HepG2 (cell line): ENCODE data around the gene PCYOX1L. TPM values are rescaled to one million over a fixed set of nuclear protein-coding genes. Genes with fewer than 3 reads are reported as not detected.

Experiments
- ATAC-seq: fragments of 200-7000 bp; cut with Tn5 transposase; 3 replicates; pipeline ENCODE4 v1.9.1; 2020; ENCODE audit warnings: mild to moderate bottlenecking, moderate library complexity
- BruUV-seq: library from RNA; stranded (reverse); fragments of 400-500 nt; replicated peaks from 2 replicates; lab custom pipeline; 2021; lab: Mats Ljungman, UMichigan
- CTCF ChIA-PET: fragments of 300-600 bp; formaldehyde crosslinking; extraction: SDS; loops from one replicate; lab custom pipeline; 2021; ENCODE audit warnings: low total read pairs, inconsistent platforms, low intra/inter-chr PET ratio; lab: Yijun Ruan, JAX
- POLR2A ChIA-PET: fragments of 350-600 bp; sonication (Branson Sonifier 250); formaldehyde crosslinking; loops from one replicate; lab custom pipeline; 2020; ENCODE audit warnings: antibody characterized with exemption, inconsistent platforms; lab: Yijun Ruan, JAX
- DNase-seq: peaks from one replicate; pipeline ENCODE4 v3.0.0-alpha.2; 2015; ENCODE audit warnings: low spot score
- FAIRE-seq: peaks from 3 replicates; lab custom pipeline; 2011; peaks lifted over from hg19 to GRCh38; lab: Jason Lieb, UNC
- H2AFZ ChIP-seq: one replicate; pipeline ENCODE4 v1.6.1; 2011; ENCODE audit warnings: low read length, inconsistent platforms
- H3K27ac ChIP-seq: fragments of 300-600 bp; 3 replicates; pipeline ENCODE4 v1.8.0; 2011; ENCODE audit warnings: mixed run types, mild to moderate bottlenecking, mixed read lengths, low read length, inconsistent platforms; ENCODE audit not compliant: insufficient read depth; ENCODE audit errors: extremely low read length
- H3K27me3 ChIP-seq, 2 experiments: fragments of 200-600 bp in 1 of 2; 2 replicates in 1 of 2; 3 replicates in 1 of 2; pipeline versions ENCODE4 v1.6.0 to v1.8.0; 2011; ENCODE audit warnings: low read length in 2 of 2, mild to moderate bottlenecking in 2 of 2, moderate library complexity in 2 of 2, inconsistent platforms in 1 of 2; ENCODE audit not compliant: insufficient read depth in 2 of 2, control insufficient read depth in 1 of 2
- H3K36me3 ChIP-seq, 2 experiments: fragments of 200-600 bp in 1 of 2; replicated peaks in 1 of 2; 2 replicates in 1 of 2; 3 replicates in 1 of 2; pipeline versions ENCODE4 v1.5.1 to v1.8.0; 2011; ENCODE audit warnings: low read length in 2 of 2, inconsistent platforms in 1 of 2; ENCODE audit not compliant: insufficient read depth in 2 of 2, control insufficient read depth in 1 of 2
- H3K4me1 ChIP-seq: 2 replicates; pipeline ENCODE4 v1.5.1; 2012; ENCODE audit warnings: low read length, inconsistent platforms; ENCODE audit not compliant: insufficient read depth
- H3K4me2 ChIP-seq: 2 replicates; pipeline ENCODE4 v1.6.0; 2011; ENCODE audit warnings: low read depth, low read length, inconsistent platforms
- H3K4me3 ChIP-seq, 3 experiments: fragments of 200-600 bp in 1 of 3; sonication (generic), shearing (Covaris generic) in 1 of 3; replicated peaks in 1 of 3; 2 replicates each; pipeline ENCODE4 v1.5.1; 2011 to 2016; ENCODE audit warnings: low read length in 3 of 3, inconsistent platforms in 2 of 3, low read depth in 2 of 3, mild to moderate bottlenecking in 2 of 3, control low read depth in 1 of 3, mixed read lengths in 1 of 3; ENCODE audit not compliant: insufficient read depth in 1 of 3
- H3K79me2 ChIP-seq: one replicate; pipeline ENCODE4 v1.6.1; 2011; ENCODE audit warnings: low read length, inconsistent platforms; ENCODE audit not compliant: insufficient read depth
- H3K9ac ChIP-seq: 2 replicates; pipeline ENCODE4 v1.6.0; 2011; ENCODE audit warnings: mild to moderate bottlenecking, low read depth, low read length, inconsistent platforms; ENCODE audit not compliant: insufficient read depth
- H3K9me3 ChIP-seq: 2 replicates; pipeline ENCODE4 v1.5.1; 2012; ENCODE audit warnings: mild to moderate bottlenecking, low read length
- H4K20me1 ChIP-seq: 2 replicates; pipeline ENCODE4 v1.6.0; 2011; ENCODE audit warnings: inconsistent platforms, mild to moderate bottlenecking, low read length, moderate library complexity; ENCODE audit not compliant: insufficient read depth
- WGBS: methylation state at CpG from one replicate; pipeline ENCODE4 v1.1.6; 2017; ENCODE audit warnings: low lambda C conversion rate; 5-methylcytosine and 5-hydroxymethylcytosine counted together
- in situ Hi-C: cut with HindIII; loops from 2 replicates; pipeline ENCODE4 v1.10.0; 2017; ENCODE audit warnings: low pct_unique_long_range_greater_than_20kb; ENCODE audit not compliant: extremely low pct_ligation_motif_present
- intact Hi-C: fragments of 100-400 bp; cut with micrococcal nuclease; formaldehyde crosslinking; loops from one replicate; pipeline ENCODE4 v1.10.0; 2022; ENCODE audit not compliant: unreplicated experiment
- polyA plus RNA-seq, 8 experiments: library from polyadenylated mRNA; depleted of rRNA in 3 of 8; stranded (reverse) in 7 of 8; unstranded in 1 of 8; fragments of >200 nt; fragmentation: Illumina TruSeq in 4 of 8; extraction: Trizol in 4 of 8; gene quantifications; 2 replicates each; pipeline versions ENCODE4 v1.2.1 to v1.2.3, GENCODE V29; 2011 to 2016; ENCODE audit warnings: low read depth in 4 of 8, missing spikeins in 1 of 8, mixed read lengths in 1 of 8; ENCODE audit not compliant: insufficient read depth in 1 of 8
- total RNA-seq, 5 experiments: library from RNA; depleted of rRNA; stranded (reverse); fragments of >200 nt; fragmentation: Illumina TruSeq; extraction: Trizol; gene quantifications; 2 replicates each; pipeline ENCODE4 v1.2.3, GENCODE V29; 2016; ENCODE audit warnings: low read depth in 1 of 5
- TF ChIP-seq, protein P1 (sequence below): sonication (generic); formaldehyde crosslinking; IDR thresholded peaks from 2 replicates; pipeline ENCODE4 v1.4.0; 2020; ENCODE audit warnings: missing genetic modification reagents
- TF ChIP-seq, protein P2 (sequence below): sonication (generic); formaldehyde crosslinking; IDR thresholded peaks from 2 replicates; pipeline ENCODE4 v1.8.0; 2022; ENCODE audit warnings: mild to moderate bottlenecking, missing genetic modification reagents, moderate library complexity

PCYOX1L gene
- total and polyA plus RNA-seq, 2 of the 13 experiments (the other 11 are each of a cell fraction or from before 2014, with no cell fraction given), result 1.00 to 3.7 TPM

GRCh38 chr5:149378241-149378820, 20.5 kb downstream of the PCYOX1L start:
- Histone ChIP-seq H3K36me3 (no peaks in the 10 kb centered on the region), H3K27ac (no peak overlapping the region), H3K9me3 (no peaks in the 10 kb centered on the region), H4K20me1 (no peaks in the 10 kb centered on the region), H3K4me2 (peak overlapping the region; percentile 63), H3K4me1 (peaks cover 52% of the 10 kb centered on the region), H3K27me3 (peaks cover 0 to 3% of the 10 kb centered on the region in 2 experiments; a peak in 1 of 5 replicates), H3K9ac (peak overlapping the region; percentile 25; the same call in 1 of the 2 replicates), H2AFZ (no peak overlapping the region), H3K4me3 (peak overlapping the region in 1 of 3 experiments; percentile 49; a peak in 1 of 6 replicates), H3K79me2 (no peaks in the 10 kb centered on the region)
- WGBS, result 21% methylated on average over 5 of the region's 5 CpGs
- intact Hi-C loops (no loop called here), in situ Hi-C loops (no loop called here)
- CTCF ChIA-PET, result no interaction called here
- FAIRE-seq, result no peak
- no peak for DNase-seq
- POLR2A ChIA-PET, result interaction anchor here (1.1 kb wide), 1 partner anchor 58 kb away, joined by 5 read pairs; no protein-coding TSS in a partner anchor
- ATAC-seq, result no peak
- no TSS peak for BruUV-seq
- TF ChIP-seq, protein P1, sequence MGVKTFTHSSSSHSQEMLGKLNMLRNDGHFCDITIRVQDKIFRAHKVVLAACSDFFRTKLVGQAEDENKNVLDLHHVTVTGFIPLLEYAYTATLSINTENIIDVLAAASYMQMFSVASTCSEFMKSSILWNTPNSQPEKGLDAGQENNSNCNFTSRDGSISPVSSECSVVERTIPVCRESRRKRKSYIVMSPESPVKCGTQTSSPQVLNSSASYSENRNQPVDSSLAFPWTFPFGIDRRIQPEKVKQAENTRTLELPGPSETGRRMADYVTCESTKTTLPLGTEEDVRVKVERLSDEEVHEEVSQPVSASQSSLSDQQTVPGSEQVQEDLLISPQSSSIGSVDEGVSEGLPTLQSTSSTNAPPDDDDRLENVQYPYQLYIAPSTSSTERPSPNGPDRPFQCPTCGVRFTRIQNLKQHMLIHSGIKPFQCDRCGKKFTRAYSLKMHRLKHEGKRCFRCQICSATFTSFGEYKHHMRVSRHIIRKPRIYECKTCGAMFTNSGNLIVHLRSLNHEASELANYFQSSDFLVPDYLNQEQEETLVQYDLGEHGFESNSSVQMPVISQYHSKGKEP (CRISPR knock-in tag), result no peak
- TF ChIP-seq, protein P2, sequence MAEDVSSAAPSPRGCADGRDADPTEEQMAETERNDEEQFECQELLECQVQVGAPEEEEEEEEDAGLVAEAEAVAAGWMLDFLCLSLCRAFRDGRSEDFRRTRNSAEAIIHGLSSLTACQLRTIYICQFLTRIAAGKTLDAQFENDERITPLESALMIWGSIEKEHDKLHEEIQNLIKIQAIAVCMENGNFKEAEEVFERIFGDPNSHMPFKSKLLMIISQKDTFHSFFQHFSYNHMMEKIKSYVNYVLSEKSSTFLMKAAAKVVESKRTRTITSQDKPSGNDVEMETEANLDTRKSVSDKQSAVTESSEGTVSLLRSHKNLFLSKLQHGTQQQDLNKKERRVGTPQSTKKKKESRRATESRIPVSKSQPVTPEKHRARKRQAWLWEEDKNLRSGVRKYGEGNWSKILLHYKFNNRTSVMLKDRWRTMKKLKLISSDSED (CRISPR knock-in tag), result no peak
